ENCODE results near the gene TUBB1. TPM values are rescaled to one million over a fixed set of nuclear protein-coding genes. Genes with fewer than 3 reads are reported as not detected.
"Not testable (repeated sequence)": the region's sequence is repeated elsewhere in the genome, so short reads cannot be mapped to it uniquely, and the experiment has no call there.

Gene TUBB1
- total RNA-seq, 1 donor from 2014 or later, result not detected

DNA sequence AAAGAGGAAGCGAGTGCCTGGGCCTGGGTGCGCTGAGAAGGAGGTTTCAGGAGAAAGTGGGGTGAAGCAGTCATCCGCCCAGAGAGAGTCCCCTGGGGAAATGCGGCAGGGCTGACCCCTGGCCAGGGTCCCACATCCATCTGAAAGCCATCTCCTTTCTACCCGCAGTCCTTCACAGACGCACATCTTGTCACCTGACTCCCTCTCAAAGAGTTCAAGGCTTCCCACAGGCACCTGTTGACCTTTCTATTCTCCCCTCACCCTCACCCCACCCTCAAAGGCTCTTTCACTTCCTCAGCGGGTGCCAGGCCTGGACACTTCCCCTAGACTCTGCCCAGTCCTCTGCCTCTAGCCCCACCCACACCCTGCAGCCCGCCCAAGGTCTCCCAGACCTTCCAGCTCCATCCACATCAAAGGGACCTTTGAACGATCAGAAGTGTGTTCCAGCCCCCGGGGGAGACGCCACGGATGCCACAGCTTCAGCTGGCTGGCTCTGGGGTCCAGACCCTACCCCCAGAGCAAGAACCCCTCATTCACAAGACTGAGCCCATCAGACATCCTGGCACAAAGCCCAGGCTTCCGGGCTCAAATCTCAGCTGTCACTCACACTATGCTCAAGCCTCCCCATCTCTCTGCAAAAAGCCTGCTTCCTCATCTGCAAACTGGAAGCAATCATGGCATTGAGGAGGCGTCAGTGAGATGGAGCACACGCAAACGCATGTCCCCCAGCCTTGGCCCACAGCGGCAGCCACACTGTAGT lies 14.3 kb upstream of the TUBB1 start:
- intact Hi-C loops (cut with micrococcal nuclease), result loop anchor here (2.0 kb wide), 1 partner anchor 38 kb away; the partner anchor contains the start of gene PRELID3B

- intact Hi-C loops (cut with micrococcal nuclease), result loop anchor here (2.0 kb wide), 3 partner anchors 25 to 37 kb away; partner anchors contain the start of genes ATP5F1E, NELFCD and PRELID3B
Observed at GRCh38 chr20:59005523-59006166, 13.6 kb upstream of the TUBB1 start.

- intact Hi-C loops (cut with micrococcal nuclease), result loop anchor here (2.0 kb wide), 2 partner anchors 26 kb away; partner anchors contain the start of genes ATP5F1E and NELFCD
Observed at GRCh38 chr20:59006167-59006863, 12.9 kb upstream of the TUBB1 start.

GRCh38 chr20:59006864-59007664 lies 12.2 kb upstream of the TUBB1 start, which contains the start of gene CTSZ:
TSS of gene CTSZ (minus strand) at chr20:59007254. CDS start at chr20:59007128, 126 bp downstream.
- intact Hi-C loops (cut with micrococcal nuclease), result loop anchor here (2.0 kb wide), 2 partner anchors 26 kb away; partner anchors contain the start of genes ATP5F1E and NELFCD

DNA sequence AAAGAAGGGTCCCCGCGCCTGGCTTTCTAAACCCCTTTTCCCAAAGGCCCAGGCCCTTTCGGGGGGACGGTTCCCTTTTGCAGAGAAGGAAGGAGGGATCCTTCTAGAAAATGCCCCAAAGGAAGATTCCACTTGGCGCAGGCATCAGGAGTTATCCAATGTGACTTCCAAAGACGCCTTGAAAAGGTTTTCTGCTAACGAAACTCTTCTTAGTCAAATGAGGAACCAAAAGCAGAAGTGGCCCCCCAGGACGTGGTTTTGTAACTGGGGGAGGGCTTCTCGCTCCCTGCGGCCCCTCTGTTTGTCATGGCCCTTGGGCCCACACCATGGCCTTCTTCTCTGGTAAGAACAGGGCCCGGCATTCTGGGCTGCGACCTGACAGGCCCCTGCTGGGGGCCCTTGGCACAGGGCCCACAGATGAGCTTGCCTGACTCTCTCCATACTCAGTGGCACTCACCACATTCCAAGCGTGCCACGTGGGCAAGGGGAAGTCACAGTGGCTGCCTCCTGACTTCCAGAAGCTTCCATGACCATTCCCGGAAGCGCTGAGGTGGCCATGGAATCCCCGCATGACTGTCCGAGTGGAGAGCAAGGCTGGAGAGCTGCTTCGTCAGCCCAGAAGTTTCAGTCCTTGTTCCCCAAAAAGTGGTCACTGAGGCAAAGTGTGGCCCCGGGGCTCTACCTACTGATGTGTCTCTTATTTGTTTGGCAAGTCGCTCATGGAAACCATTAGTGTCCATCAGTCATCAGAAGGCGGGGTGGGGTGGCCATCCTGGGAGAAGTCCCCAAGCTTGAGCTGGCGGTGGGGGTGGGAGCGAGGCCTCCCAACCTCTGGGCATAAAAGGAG lies 11.3 kb upstream of the TUBB1 start:
- intact Hi-C loops (cut with micrococcal nuclease), result loop anchor here (2.0 kb wide), 2 partner anchors 25 to 27 kb away; partner anchors contain the start of genes ATP5F1E and NELFCD

- intact Hi-C loops (cut with micrococcal nuclease), result no loop called here
Observed at GRCh38 chr20:59008715-59009336, 10.4 kb upstream of the TUBB1 start.

GRCh38 chr20:59010321-59010994 lies 8.8 kb upstream of the TUBB1 start:
- intact Hi-C loops (cut with micrococcal nuclease), result no loop called here

GRCh38 chr20:59010995-59011873 lies 8.0 kb upstream of the TUBB1 start:
- intact Hi-C loops (cut with micrococcal nuclease), result no loop called here

GRCh38 chr20:59011874-59012157 lies 7.4 kb upstream of the TUBB1 start:
- intact Hi-C loops (cut with micrococcal nuclease), result not testable (repeated sequence)

DNA sequence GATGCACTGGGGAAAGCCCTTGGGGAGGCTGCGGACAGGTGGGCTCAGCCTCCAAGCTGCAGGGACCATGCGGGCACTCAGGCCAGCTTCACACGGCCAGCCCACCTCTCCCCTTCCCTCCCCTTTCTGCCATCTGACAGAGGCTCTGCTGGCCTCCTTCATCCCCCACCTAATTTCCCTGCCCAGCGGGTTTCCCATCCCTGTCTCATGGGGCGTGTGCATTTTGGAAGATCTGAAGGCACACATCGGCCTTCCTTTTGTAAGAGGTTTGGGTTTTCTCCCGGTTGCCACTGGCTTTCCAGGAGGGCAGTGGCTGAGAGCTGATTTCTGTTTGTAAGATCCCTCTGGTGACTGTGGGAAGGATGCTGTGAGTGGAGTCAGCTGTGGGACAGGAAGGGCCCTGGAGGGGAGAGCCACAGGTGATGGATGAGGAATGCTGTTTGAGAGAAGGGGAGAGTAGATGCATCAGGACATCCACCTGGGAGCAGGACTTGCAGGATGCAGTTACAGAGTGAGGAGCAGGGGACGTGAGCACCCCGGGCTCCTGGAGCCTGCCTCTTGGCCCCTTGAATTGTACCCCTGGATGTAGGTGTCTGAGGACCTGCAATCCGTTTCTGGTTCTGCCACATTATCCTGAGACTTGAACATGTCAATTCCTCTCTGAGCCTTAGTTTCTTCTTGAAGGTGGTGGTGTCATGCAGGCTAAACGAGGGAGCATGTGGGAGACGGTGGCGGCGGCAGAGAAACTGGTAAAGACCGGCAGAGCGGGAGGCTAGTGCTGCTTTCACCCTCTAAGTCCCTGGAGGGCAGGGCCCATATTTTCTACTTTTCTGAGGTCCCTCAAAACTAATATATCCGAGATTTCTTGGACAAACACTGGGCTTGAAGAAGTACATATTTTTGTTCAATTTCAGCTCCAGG lies 5.9 kb upstream of the TUBB1 start:
- intact Hi-C loops (cut with micrococcal nuclease), result no loop called here

DNA sequence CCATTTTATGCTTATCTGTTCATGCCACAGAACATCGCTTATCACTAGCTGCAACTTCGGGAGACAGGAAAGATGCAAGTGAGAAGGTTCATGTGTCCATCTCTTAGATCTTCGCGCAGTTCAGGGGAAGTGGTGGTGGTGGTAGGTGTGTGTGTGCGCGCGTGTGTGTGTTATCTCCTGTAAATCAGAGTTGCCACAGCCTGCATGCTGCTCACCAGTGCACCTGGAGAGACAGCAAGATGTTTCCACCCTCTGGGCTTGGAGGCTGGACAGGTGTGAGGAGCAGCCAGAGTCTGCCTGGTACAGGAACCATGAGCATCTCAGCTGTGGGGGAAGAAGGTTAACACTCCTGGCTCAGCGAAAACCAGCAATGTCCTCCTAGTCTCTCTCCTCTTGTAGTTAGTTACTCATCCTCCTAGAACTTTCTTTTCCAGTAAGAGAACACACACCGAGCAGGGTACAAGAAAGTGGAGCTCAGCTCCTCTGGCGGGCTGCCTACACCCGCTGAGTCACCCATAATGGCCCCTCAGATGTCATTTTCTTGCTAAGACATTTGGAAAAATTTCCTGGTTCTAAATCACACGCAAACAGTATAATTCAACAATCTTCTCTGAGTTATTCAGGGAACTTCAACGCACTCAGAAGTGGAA lies 5.1 kb upstream of the TUBB1 start:
- intact Hi-C loops (cut with micrococcal nuclease), result no loop called here

GRCh38 chr20:59014680-59015389 lies 4.4 kb upstream of the TUBB1 start:
- intact Hi-C loops (cut with micrococcal nuclease), result no loop called here

DNA sequence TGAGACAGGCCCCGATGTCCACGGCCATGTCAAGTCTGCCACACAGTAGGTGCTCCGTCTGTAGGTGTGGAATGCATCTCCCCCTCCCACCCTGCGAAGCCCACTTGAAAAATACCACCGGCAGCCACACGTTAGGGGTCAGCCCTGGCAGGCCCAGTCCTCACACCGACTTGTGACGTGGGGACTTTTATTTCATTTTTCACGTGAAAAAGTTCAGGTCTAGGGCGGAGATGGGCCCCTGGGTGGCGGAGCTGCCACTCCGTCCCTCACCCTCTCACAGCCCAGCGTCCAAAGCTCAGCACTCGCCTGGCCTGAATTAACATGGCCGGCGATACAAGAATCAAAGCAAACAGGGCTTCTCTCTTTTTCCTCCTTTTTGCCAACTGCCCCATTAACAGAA lies 3.8 kb upstream of the TUBB1 start:
- intact Hi-C loops (cut with micrococcal nuclease), result no loop called here

- intact Hi-C loops (cut with micrococcal nuclease), result no loop called here
Observed at GRCh38 chr20:59015812-59016711, 3.2 kb upstream of the TUBB1 start.

Measured in T-helper 2 cell treated with Interferon-gamma antibody and Interleukin-4, amounts not matched to agents 100 ng/mL and 5 ng/mL, for 36 hours (primary cell).